ENCODE data around the gene IFNL4. TPM values are rescaled to one million over a fixed set of nuclear protein-coding genes. Genes with fewer than 3 reads are reported as not detected.
A peak's percentile ranks its signal among the peaks of the same experiment; 100 is the strongest.

Gene IFNL4
- total RNA-seq, 2 donors from 2014 or later: not detected

GRCh38 chr19:39199025-39199424 lies 49.6 kb downstream of the IFNL4 start:
- H3K27me3 ChIP-seq: peaks cover 0 to 24% of the 10 kb centered on the region in 2 donors
- H3K36me3 ChIP-seq: no peaks in the 10 kb centered on the region
- no peaks in the 10 kb centered on the region for H3K9me3 ChIP-seq
- no peak overlapping the region for H3K4me3 ChIP-seq
- no peak for TF ChIP-seq CTCF (IDR thresholded peaks at IDR 0.05)
- no peak overlapping the region for H3K27ac ChIP-seq
- H3K4me1 ChIP-seq: peaks cover 0 to 7% of the 10 kb centered on the region in 2 donors
- no peak for DNase-seq (ENCODE audit: low spot score)

- Histone ChIP-seq H3K36me3 (no peaks in the 10 kb centered on the region), H3K4me3 (no peak overlapping the region), H3K4me1 (peaks cover 0 to 5% of the 10 kb centered on the region in 2 donors), H3K27me3 (peaks cover 0 to 12% of the 10 kb centered on the region in 2 donors), H3K9me3 (no peaks in the 10 kb centered on the region), H3K27ac (no peak overlapping the region)
- DNase-seq (ENCODE audit: low spot score): no peak
- TF ChIP-seq CTCF (IDR thresholded peaks at IDR 0.05): no peak
Measured at GRCh38 chr19:39197808-39198207, 50.8 kb downstream of the IFNL4 start.

GRCh38 chr19:39196860-39197562 lies 51.6 kb downstream of the IFNL4 start, which contains the start of gene NCCRP1:
TSS of gene NCCRP1 (plus strand) at chr19:39196964. CDS start at chr19:39196983, 19 bp downstream.
- Histone ChIP-seq H3K4me3 (peak within 1 kb of the TSS in 1 of 2 donors; percentile 28), H3K9me3 (no peaks in the 10 kb centered on the region), H3K27ac (no peak within 1 kb of the TSS), H3K27me3 (peaks cover 0 to 12% of the 10 kb centered on the region in 2 donors), H3K36me3 (no peaks in the 10 kb centered on the region), H3K4me1 (peaks cover 0 to 5% of the 10 kb centered on the region in 2 donors)
- no peak for DNase-seq (ENCODE audit: low spot score)
- no peak for TF ChIP-seq CTCF (IDR thresholded peaks at IDR 0.05)

- no peaks in the 10 kb centered on the region for H3K36me3 ChIP-seq
- no peak for TF ChIP-seq CTCF (IDR thresholded peaks at IDR 0.05)
- no peak overlapping the region for H3K4me3 ChIP-seq
- H3K27me3 ChIP-seq: peaks cover 0 to 12% of the 10 kb centered on the region in 2 donors
- peaks cover 0 to 5% of the 10 kb centered on the region in 2 donors for H3K4me1 ChIP-seq
- DNase-seq (ENCODE audit: low spot score): no peak
- H3K27ac ChIP-seq: no peak overlapping the region
- no peaks in the 10 kb centered on the region for H3K9me3 ChIP-seq
Measured at GRCh38 chr19:39196320-39196719, 52.3 kb downstream of the IFNL4 start.

Other genes starting within 250 kb of the IFNL4 start
- gene FBXO27, start 216.3 kb downstream of the IFNL4 start, total RNA-seq: 1 to 10 TPM; 5.1 to 7.2 TPM
- not detected for gene ACP7, start 164.5 kb downstream of the IFNL4 start, total RNA-seq
- 10 to 100 TPM; 11.2 to 13.7 TPM for gene PAK4, start 123.1 kb downstream of the IFNL4 start, total RNA-seq
- gene NCCRP1, start 51.9 kb downstream of the IFNL4 start, total RNA-seq: not detected
- gene SYCN, start 44.6 kb downstream of the IFNL4 start, total RNA-seq: not detected
- gene IFNL3, start 3.9 kb downstream of the IFNL4 start, total RNA-seq: not detected
- gene IFNL2, start 19.5 kb upstream of the IFNL4 start, total RNA-seq: not detected
- not detected for gene IFNL1, start 47.6 kb upstream of the IFNL4 start, total RNA-seq
- 1 to 10 TPM in 1 of 2 donors, under 1 TPM in 1; 0.67 to 1.1 TPM for gene LRFN1, start 72.0 kb upstream of the IFNL4 start, total RNA-seq
- 1 to 10 TPM; 5.3 to 9.7 TPM for gene GMFG, start 87.2 kb upstream of the IFNL4 start, total RNA-seq
- gene SAMD4B, start 93.6 kb upstream of the IFNL4 start, total RNA-seq: 10 to 100 TPM; 48.5 to 97.6 TPM
- 10 to 100 TPM; 34.8 to 54.3 TPM for gene PAF1, start 142.2 kb upstream of the IFNL4 start, total RNA-seq
- gene MED29, start 142.5 kb upstream of the IFNL4 start, total RNA-seq: 10 to 100 TPM; 29.9 to 32.3 TPM
- 100 to 1,000 TPM; 107 to 202 TPM for gene ZFP36, start 158.0 kb upstream of the IFNL4 start, total RNA-seq
- 10 to 100 TPM in 1 of 2 donors, 1 to 10 TPM in 1; 7.5 to 12.0 TPM for gene PLEKHG2, start 163.8 kb upstream of the IFNL4 start, total RNA-seq
- gene RPS16, start 187.1 kb upstream of the IFNL4 start, total RNA-seq: 1,000 to 10,000 TPM; 1,032 to 1,330 TPM
- 10 to 100 TPM; 81.7 to 95.1 TPM for gene SUPT5H, start 196.7 kb upstream of the IFNL4 start, total RNA-seq
- 10 to 100 TPM; 60.0 to 80.9 TPM for gene TIMM50, start 232.0 kb upstream of the IFNL4 start, total RNA-seq